Mesenchymal stem cell (in vitro differentiated cells and primary cell): Measurements from ENCODE around the gene CERK.

ENCODE experiments used
- DNase-seq: peaks from one replicate; pipeline ENCODE4 v3.0.0-alpha.2; 2013
- H2AFZ ChIP-seq: one replicate; pipeline ENCODE4 v1.6.1; 2013; ENCODE audit warnings: low read depth, mild to moderate bottlenecking, control low read depth, inconsistent platforms, low read length, moderate library complexity
- H2AK5ac ChIP-seq: 2 replicates; pipeline ENCODE4 v1.6.1; 2013; ENCODE audit warnings: low read length, moderate library complexity, mild to moderate bottlenecking, inconsistent platforms; ENCODE audit not compliant: severe bottlenecking
- H2BK120ac ChIP-seq: one replicate; pipeline ENCODE4 v1.6.1; 2013; ENCODE audit warnings: low read depth, mild to moderate bottlenecking, inconsistent platforms, low read length, moderate library complexity
- H2BK12ac ChIP-seq, 2 experiments: one replicate each; pipeline ENCODE4 v1.6.1; 2013; ENCODE audit warnings: inconsistent platforms in 2 of 2, low read length in 2 of 2, mild to moderate bottlenecking in 2 of 2, moderate library complexity in 2 of 2, control low read depth in 1 of 2
- H2BK15ac ChIP-seq: one replicate; pipeline ENCODE4 v1.6.1; 2013; ENCODE audit warnings: mild to moderate bottlenecking, low read depth, inconsistent platforms; ENCODE audit not compliant: poor library complexity, severe bottlenecking
- H2BK5ac ChIP-seq: 2 replicates; pipeline ENCODE4 v1.6.1; 2013; ENCODE audit warnings: low read depth, mild to moderate bottlenecking, low read length, control low read depth, inconsistent platforms; ENCODE audit not compliant: poor library complexity, severe bottlenecking
- H3K14ac ChIP-seq, 2 experiments: one replicate each; pipeline ENCODE4 v1.6.1; 2013; ENCODE audit warnings: inconsistent platforms in 2 of 2, low read length in 2 of 2, control low read depth in 1 of 2, mild to moderate bottlenecking in 1 of 2, moderate library complexity in 1 of 2
- H3K18ac ChIP-seq, 2 experiments: one replicate each; pipeline ENCODE4 v1.6.1; 2013; ENCODE audit warnings: inconsistent platforms in 2 of 2, low read length in 2 of 2, control low read depth in 1 of 2, low read depth in 1 of 2, mild to moderate bottlenecking in 1 of 2
- H3K23ac ChIP-seq, 2 experiments: one replicate each; pipeline ENCODE4 v1.6.1; 2013; ENCODE audit warnings: inconsistent platforms in 2 of 2, low read length in 2 of 2, mild to moderate bottlenecking in 2 of 2, moderate library complexity in 2 of 2, control low read depth in 1 of 2
- H3K27ac ChIP-seq: 2 replicates; pipeline ENCODE4 v1.5.1; 2013; ENCODE audit warnings: mild to moderate bottlenecking, moderate library complexity, low read length, control low read depth, inconsistent platforms; ENCODE audit not compliant: poor library complexity, severe bottlenecking
- H3K27me3 ChIP-seq, 2 experiments: 2 replicates each; pipeline versions ENCODE4 v1.6.1 to v1.7.0; 2013; ENCODE audit warnings: low read length in 2 of 2, mild to moderate bottlenecking in 2 of 2, moderate library complexity in 2 of 2, control low read depth in 1 of 2, inconsistent platforms in 1 of 2; ENCODE audit not compliant: control insufficient read depth in 1 of 2, insufficient read depth in 1 of 2
- H3K36me3 ChIP-seq, 2 experiments: 2 replicates each; pipeline versions ENCODE4 v1.6.1 to v1.7.0; 2013; ENCODE audit warnings: low read length in 2 of 2, control low read depth in 1 of 2, inconsistent platforms in 1 of 2, low read depth in 1 of 2, mild to moderate bottlenecking in 1 of 2; ENCODE audit not compliant: insufficient read depth in 2 of 2, control insufficient read depth in 1 of 2
- H3K4ac ChIP-seq, 2 experiments: one replicate each; pipeline ENCODE4 v1.6.1; 2013; ENCODE audit warnings: inconsistent platforms in 2 of 2, low read length in 2 of 2, mild to moderate bottlenecking in 2 of 2, moderate library complexity in 2 of 2, control low read depth in 1 of 2, low read depth in 1 of 2
- H3K4me1 ChIP-seq: 2 replicates; pipeline ENCODE4 v1.6.1; 2013; ENCODE audit warnings: low read depth, low read length, control low read depth; ENCODE audit not compliant: control insufficient read depth, insufficient read depth
- H3K4me2 ChIP-seq: 2 replicates; pipeline ENCODE4 v1.6.1; 2013; ENCODE audit warnings: low read length, mild to moderate bottlenecking, inconsistent platforms; ENCODE audit not compliant: poor library complexity, severe bottlenecking
- H3K4me3 ChIP-seq, 2 experiments: 2 replicates each; pipeline versions ENCODE4 v1.5.1 to v1.7.0; 2013; ENCODE audit warnings: low read length in 2 of 2, mild to moderate bottlenecking in 2 of 2, control low read depth in 1 of 2, low read depth in 1 of 2; ENCODE audit not compliant: insufficient read depth in 1 of 2
- H3K79me1 ChIP-seq: replicated peaks from 2 replicates; pipeline ENCODE4 v1.6.1; 2013; ENCODE audit warnings: mild to moderate bottlenecking, control low read depth, low read length, inconsistent platforms; ENCODE audit not compliant: poor library complexity, severe bottlenecking
- H3K9ac ChIP-seq: 2 replicates; pipeline ENCODE4 v1.7.0; 2013; ENCODE audit warnings: mild to moderate bottlenecking, low read length, moderate library complexity
- H3K9me3 ChIP-seq: 2 replicates; pipeline ENCODE4 v1.7.0; 2013; ENCODE audit warnings: mild to moderate bottlenecking, low read length; ENCODE audit not compliant: control insufficient read depth
- H4K8ac ChIP-seq: one replicate; pipeline ENCODE4 v1.6.1; 2013; ENCODE audit warnings: inconsistent platforms, mild to moderate bottlenecking, low read length, moderate library complexity
- H4K91ac ChIP-seq: one replicate; pipeline ENCODE4 v1.6.1; 2013; ENCODE audit warnings: mild to moderate bottlenecking, low read length, inconsistent platforms
- WGBS: methylation state at CpG from one replicate; pipeline ENCODE4 v1.1.7; 2013; ENCODE audit warnings: mixed read lengths; 5-methylcytosine and 5-hydroxymethylcytosine counted together

CERK gene

DNA sequence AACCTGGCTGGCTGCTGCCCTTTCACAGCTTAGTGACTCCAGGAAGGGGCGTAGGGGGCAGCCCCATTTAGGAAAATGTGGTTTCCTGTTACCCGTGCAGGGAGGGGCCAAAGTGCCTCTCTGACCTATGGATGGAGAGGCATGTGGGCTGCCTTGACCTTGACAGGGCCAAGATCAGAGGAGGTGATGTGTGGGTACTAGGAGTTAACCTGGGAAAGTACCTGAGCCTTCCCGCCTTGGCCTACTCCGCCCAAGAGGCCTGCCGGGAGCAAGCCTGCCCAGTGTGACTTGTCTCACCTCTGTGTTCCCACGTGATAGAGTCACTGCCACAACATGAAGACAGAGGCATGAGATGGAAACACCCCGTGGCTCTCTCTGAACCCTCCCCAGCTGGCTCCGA, 84.5 kb downstream of the CERK start:
- no peak overlapping the region for H4K8ac ChIP-seq
- no peak overlapping the region for H3K9ac ChIP-seq
- peaks cover 29% of the 10 kb centered on the region for H3K4me1 ChIP-seq
- peak overlapping the region; percentile 2 for H2AK5ac ChIP-seq
- H3K4ac ChIP-seq = peak overlapping the region in 1 of 2 experiments; percentile 15
- H3K27ac ChIP-seq = no peak overlapping the region
- WGBS = 88% methylated on average over 8 of the region's 8 CpGs
- no peak overlapping the region for H2BK5ac ChIP-seq
- H3K4me3 ChIP-seq = peak overlapping the region in 1 of 2 experiments; percentile 66
- H3K79me1 ChIP-seq = peaks cover 32% of the 10 kb centered on the region
- no peak overlapping the region for H3K4me2 ChIP-seq
- no peak overlapping the region for H4K91ac ChIP-seq
- peak overlapping the region in 1 of 2 experiments; percentile 40 for H2BK12ac ChIP-seq
- H2BK15ac ChIP-seq = no peak overlapping the region
- H3K23ac ChIP-seq = no peak overlapping the region
- DNase-seq = no peak
- no peaks in the 10 kb centered on the region for H3K9me3 ChIP-seq
- no peak overlapping the region for H2AFZ ChIP-seq
- H3K27me3 ChIP-seq = no peaks in the 10 kb centered on the region
- H3K18ac ChIP-seq = no peak overlapping the region
- peak overlapping the region in 1 of 2 experiments; percentile 5 for H3K14ac ChIP-seq
- H3K36me3 ChIP-seq = peaks cover 0 to 13% of the 10 kb centered on the region in 2 experiments
- H2BK120ac ChIP-seq = no peak overlapping the region

DNA sequence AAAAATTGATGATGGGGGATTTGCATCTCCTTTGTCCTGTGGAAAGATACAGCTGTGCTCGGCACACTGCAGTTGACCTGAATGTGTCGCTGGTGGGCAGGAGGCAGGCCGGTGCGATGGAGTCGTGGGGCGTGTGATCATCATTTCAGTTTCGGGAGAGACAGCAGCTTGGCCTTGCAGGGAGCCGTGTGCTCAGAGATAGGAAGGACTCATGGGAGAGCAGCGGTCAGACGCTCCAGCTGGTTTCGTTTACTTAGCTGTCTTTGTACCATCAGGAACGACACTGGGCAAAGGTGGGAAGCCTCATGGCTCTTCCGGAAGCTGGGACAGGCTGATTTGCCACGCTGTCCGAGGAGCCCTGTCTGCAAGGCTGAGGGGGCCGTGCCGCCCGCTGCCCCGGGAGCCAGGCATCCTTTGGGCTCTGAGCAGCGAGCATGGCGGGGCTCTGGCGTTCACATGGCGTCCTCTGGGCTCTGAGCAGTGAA, 85.2 kb downstream of the CERK start:
- Histone ChIP-seq H3K27me3 (no peaks in the 10 kb centered on the region), H3K36me3 (peaks cover 0 to 11% of the 10 kb centered on the region in 2 experiments), H3K23ac (no peak overlapping the region), H4K91ac (no peak overlapping the region), H4K8ac (no peak overlapping the region), H2BK5ac (no peak overlapping the region), H3K4me3 (peak overlapping the region in 1 of 2 experiments; percentile 66), H3K18ac (peak overlapping the region; percentile 28 to 46), H3K14ac (no peak overlapping the region), H2BK120ac (no peak overlapping the region), H2BK12ac (no peak overlapping the region), H3K9me3 (no peaks in the 10 kb centered on the region), H3K4me2 (peak overlapping the region; percentile 30), H2AFZ (no peak overlapping the region), H3K79me1 (peaks cover 32% of the 10 kb centered on the region), H3K4ac (no peak overlapping the region), H2AK5ac (peak overlapping the region; percentile 43), H3K9ac (peak overlapping the region; percentile 63), H3K4me1 (peaks cover 29% of the 10 kb centered on the region), H2BK15ac (peak overlapping the region; percentile 63), H3K27ac (no peak overlapping the region)
- DNase-seq = peak; percentile 25
- 82% methylated on average over 23 of the region's 23 CpGs for WGBS

DNA sequence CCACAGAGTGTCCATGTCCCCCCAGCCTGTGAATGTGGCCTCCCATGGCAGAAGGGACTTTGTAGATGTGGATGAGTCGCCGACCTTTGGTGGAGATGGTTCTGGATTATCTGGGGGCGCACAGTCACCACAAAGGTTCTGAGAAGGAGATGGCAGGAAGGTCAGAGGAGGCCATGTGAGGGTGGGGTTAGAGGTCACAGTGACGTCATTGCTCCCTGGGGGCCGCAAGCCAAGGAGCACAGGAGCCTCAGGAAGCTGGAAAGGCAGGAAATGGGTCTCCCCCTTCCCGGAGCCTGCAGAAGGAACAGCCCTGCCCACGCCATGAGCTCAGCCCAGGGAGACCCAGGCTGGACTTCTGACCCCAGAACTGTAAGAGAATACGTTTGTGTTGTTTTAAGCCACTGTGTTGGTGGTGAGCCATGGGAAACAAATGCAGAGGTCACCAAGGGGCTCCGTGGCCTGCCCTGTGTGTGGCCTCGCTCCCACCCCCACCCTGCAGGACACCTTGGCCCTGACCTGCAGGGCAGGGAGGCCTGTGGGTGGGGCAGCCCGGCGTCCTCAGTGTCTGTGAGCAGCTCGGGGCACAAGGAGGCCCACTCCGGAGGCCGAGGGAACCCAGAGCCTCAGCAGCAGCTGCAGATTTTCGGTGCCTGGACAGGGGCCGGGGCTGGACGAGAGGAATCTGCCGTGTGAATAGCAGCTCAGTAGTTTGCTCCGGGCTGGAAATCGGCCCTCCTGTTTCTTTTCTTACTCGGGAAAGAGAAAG, 85.8 kb downstream of the CERK start:
- peaks cover 0 to 14% of the 10 kb centered on the region in 2 experiments for H3K36me3 ChIP-seq
- peak overlapping the region in 1 of 2 experiments; percentile 31 for H2BK12ac ChIP-seq
- H3K23ac ChIP-seq = no peak overlapping the region
- H3K9ac ChIP-seq = peak overlapping the region; percentile 63
- peaks cover 38% of the 10 kb centered on the region for H3K79me1 ChIP-seq
- H2BK120ac ChIP-seq = no peak overlapping the region
- H3K27me3 ChIP-seq = no peaks in the 10 kb centered on the region
- H2AFZ ChIP-seq = no peak overlapping the region
- WGBS = 63% methylated on average over 22 of the region's 22 CpGs
- H2BK15ac ChIP-seq = no peak overlapping the region
- H3K27ac ChIP-seq = no peak overlapping the region
- DNase-seq = peak; percentile 15
- no peak overlapping the region for H2BK5ac ChIP-seq
- H2AK5ac ChIP-seq = peak overlapping the region; percentile 43
- peaks cover 30% of the 10 kb centered on the region for H3K4me1 ChIP-seq
- peak overlapping the region in 1 of 2 experiments; percentile 66 for H3K14ac ChIP-seq
- H3K18ac ChIP-seq = peak overlapping the region; percentile 63 to 67
- peak overlapping the region; percentile 43 for H4K91ac ChIP-seq
- no peak overlapping the region for H4K8ac ChIP-seq
- H3K4me2 ChIP-seq = no peak overlapping the region
- H3K9me3 ChIP-seq = no peaks in the 10 kb centered on the region
- H3K4me3 ChIP-seq = peak overlapping the region in 1 of 2 experiments; percentile 66
- no peak overlapping the region for H3K4ac ChIP-seq

DNA sequence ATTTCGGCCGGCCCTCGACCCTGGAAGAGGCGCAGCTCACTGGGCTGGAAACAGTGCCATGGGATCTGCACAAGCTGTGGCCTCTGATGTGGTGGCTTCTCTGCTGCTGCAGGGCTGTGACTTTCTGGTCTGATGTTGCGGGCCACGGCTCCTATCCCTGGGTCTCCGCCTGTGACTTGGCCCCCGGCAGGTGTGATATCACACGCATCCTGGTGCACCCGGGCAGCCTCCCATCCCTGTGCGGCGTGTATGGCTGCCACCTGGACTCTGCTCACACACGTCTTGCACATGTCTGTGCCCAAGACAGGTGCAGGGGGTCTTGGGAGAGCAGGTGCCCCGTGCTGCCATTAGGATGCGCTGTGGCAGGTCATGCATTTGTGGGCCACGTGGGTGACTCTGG, 86.7 kb downstream of the CERK start:
- Histone ChIP-seq H3K4me1 (peaks cover 27% of the 10 kb centered on the region), H4K8ac (no peak overlapping the region), H2AK5ac (no peak overlapping the region), H3K27me3 (no peaks in the 10 kb centered on the region), H2AFZ (no peak overlapping the region), H4K91ac (no peak overlapping the region), H3K4ac (no peak overlapping the region), H2BK15ac (no peak overlapping the region), H3K14ac (no peak overlapping the region), H2BK5ac (no peak overlapping the region), H2BK120ac (no peak overlapping the region), H3K18ac (no peak overlapping the region), H2BK12ac (no peak overlapping the region), H3K9me3 (no peaks in the 10 kb centered on the region), H3K27ac (no peak overlapping the region), H3K79me1 (peaks cover 33% of the 10 kb centered on the region), H3K4me3 (no peak overlapping the region), H3K23ac (no peak overlapping the region), H3K36me3 (peaks cover 0 to 8% of the 10 kb centered on the region in 2 experiments), H3K4me2 (no peak overlapping the region), H3K9ac (no peak overlapping the region)
- WGBS = 97% methylated on average over 16 of the region's 16 CpGs
- no peak for DNase-seq
